Motor neuron (in vitro differentiated cells): ENCODE data around the gene AP2A1. TPM values are rescaled to one million over a fixed set of nuclear protein-coding genes. Genes with fewer than 3 reads are reported as not detected.
A peak's percentile ranks its signal among the peaks of the same experiment; 100 is the strongest.

ENCODE experiments used
- ATAC-seq, 8 experiments: fragments of 200-7000 bp; cut with Tn5 transposase; replicated peaks in 6 of 8; 2 replicates each; pipeline ENCODE4 v1.8.0; 2021; ENCODE audit warnings: mild to moderate bottlenecking in 8 of 8, moderate library complexity in 8 of 8
- H3K27ac ChIP-seq, 2 donors: fragments of 250-450 bp; sonication (Bioruptor Pico); 2 replicates each; pipeline ENCODE4 v1.9.0; 2021; ENCODE audit warnings: antibody characterized with exemption in 2 of 2, mild to moderate bottlenecking in 2 of 2, moderate library complexity in 1 of 2
- H3K4me1 ChIP-seq, 2 donors: fragments of 250-450 bp; sonication (Bioruptor Pico); replicated peaks in 1 of 2; 2 replicates each; pipeline ENCODE4 v1.6.1; 2021; ENCODE audit warnings: antibody characterized with exemption in 2 of 2, mild to moderate bottlenecking in 2 of 2, moderate library complexity in 1 of 2
- H3K4me3 ChIP-seq, 5 donors: fragments of 250-450 bp; sonication (Bioruptor Pico); 2 replicates each; pipeline ENCODE4 v1.9.0; 2021; ENCODE audit warnings: antibody characterized with exemption in 5 of 5, mild to moderate bottlenecking in 5 of 5, moderate library complexity in 4 of 5
- WGBS, 10 experiments: fragments of 450-650 bp; shearing (Covaris generic); methylation state at CpG; one replicate each; pipeline ENCODE4 v1.0.0; 2022; 5-methylcytosine and 5-hydroxymethylcytosine counted together
- in situ Hi-C, 9 experiments: fragments of 400-800 bp; cut with MboI; loops; one replicate each; pipeline ENCODE4 v1.15.0; 2021; ENCODE audit warnings: low sequenced_read_pairs in 9 of 9, low pct_unique_long_range_greater_than_20kb in 2 of 9; ENCODE audit not compliant: unreplicated experiment in 9 of 9
- total RNA-seq, 8 experiments: library from RNA; unstranded; fragments of 300-600 nt; gene quantifications; 2 replicates each; pipeline versions ENCODE4 v1.2.3 to v1.2.4, GENCODE V29; 2022

AP2A1 gene
- total RNA-seq, 8 experiments from 2014 or later = 58.6 to 76.4 (median 71.7) TPM

- in situ Hi-C loops = no loop called here
- no peak overlapping the region for H3K4me3 ChIP-seq
- no peak overlapping the region for H3K27ac ChIP-seq
- H3K4me1 ChIP-seq = no peaks in the 10 kb centered on the region
- ATAC-seq = no peak
- 73 to 100% (median 92%) methylated on average over 2 to 12 of the region's 17 CpGs; no CpG with 5 or more reads in 1 of the 10 experiments for WGBS, 10 experiments
Measured at GRCh38 chr19:49840736-49841249, 74.0 kb downstream of the AP2A1 start.

GRCh38 chr19:49843265-49843664, 76.5 kb downstream of the AP2A1 start:
- Histone ChIP-seq H3K27ac (no peak overlapping the region), H3K4me3 (no peak overlapping the region), H3K4me1 (no peaks in the 10 kb centered on the region)
- 71 to 100% (median 94%) methylated on average over 1 to 3 of the region's 3 CpGs; no CpG with 5 or more reads in 1 of the 10 experiments for WGBS, 10 experiments
- in situ Hi-C loops = no loop called here
- no peak for ATAC-seq

- no peak for ATAC-seq
- in situ Hi-C loops = no loop called here
- 81 to 97% (median 85%) methylated on average over 1 to 6 of the region's 18 CpGs; no CpG with 5 or more reads in 4 of the 10 experiments for WGBS, 10 experiments
- Histone ChIP-seq H3K4me1 (no peaks in the 10 kb centered on the region), H3K4me3 (no peak overlapping the region), H3K27ac (no peak overlapping the region)
Measured at GRCh38 chr19:49844138-49845095, 77.6 kb downstream of the AP2A1 start.

GRCh38 chr19:49845414-49845813, 78.6 kb downstream of the AP2A1 start:
- peaks cover 0 to 5% of the 10 kb centered on the region in 2 donors for H3K4me1 ChIP-seq
- no peak overlapping the region for H3K4me3 ChIP-seq
- WGBS, 10 experiments = 0 to 100% (median 81%) methylated on average over 1 to 3 of the region's 3 CpGs; no CpG with 5 or more reads in 1 of the 10 experiments
- peak in 1 of 8 experiments; percentile 72 for ATAC-seq
- no peak overlapping the region for H3K27ac ChIP-seq
- in situ Hi-C loops = no loop called here

- 50 to 80% (median 67%) methylated on average over 1 to 4 of the region's 5 CpGs; no CpG with 5 or more reads in 2 of the 10 experiments for WGBS, 10 experiments
- H3K27ac ChIP-seq = no peak overlapping the region
- peaks cover 0 to 5% of the 10 kb centered on the region in 2 donors for H3K4me1 ChIP-seq
- in situ Hi-C loops = no loop called here
- no peak overlapping the region for H3K4me3 ChIP-seq
- no peak for ATAC-seq
Measured at GRCh38 chr19:49846408-49846807, 79.6 kb downstream of the AP2A1 start.

GRCh38 chr19:49847731-49848696, 81.2 kb downstream of the AP2A1 start:
- ATAC-seq = no peak
- 73 to 100% (median 88%) methylated on average over 1 to 8 of the region's 10 CpGs; no CpG with 5 or more reads in 1 of the 10 experiments for WGBS, 10 experiments
- H3K4me3 ChIP-seq = no peak overlapping the region
- in situ Hi-C loops = no loop called here
- no peak overlapping the region for H3K27ac ChIP-seq
- peaks cover 8 to 14% of the 10 kb centered on the region in 2 donors for H3K4me1 ChIP-seq

GRCh38 chr19:49848938-49849337, 82.1 kb downstream of the AP2A1 start:
- Histone ChIP-seq H3K4me1 (peaks cover 16 to 20% of the 10 kb centered on the region in 2 donors), H3K4me3 (no peak overlapping the region), H3K27ac (no peak overlapping the region)
- 84 to 100% (median 96%) methylated on average over 1 to 3 of the region's 3 CpGs; no CpG with 5 or more reads in 2 of the 10 experiments for WGBS, 10 experiments
- no peak for ATAC-seq
- in situ Hi-C loops = no loop called here

- peak overlapping the region; percentile 14 to 99 for H3K27ac ChIP-seq
Measured at GRCh38 chr19:49849433-49850220, 82.8 kb downstream of the AP2A1 start.

GRCh38 chr19:49850221-49850486, 83.4 kb downstream of the AP2A1 start:
- H3K4me3 ChIP-seq = peak overlapping the region; percentile 87 to 99 (median 96)
- 38 to 100% (median 62%) methylated on average over 1 to 11 of the region's 12 CpGs; no CpG with 5 or more reads in 3 of the 10 experiments for WGBS, 10 experiments
- ATAC-seq = no peak
- in situ Hi-C loops = no loop called here
- peaks cover 16 to 20% of the 10 kb centered on the region in 2 donors for H3K4me1 ChIP-seq
- peak overlapping the region; percentile 14 to 99 for H3K27ac ChIP-seq

More at GRCh38 chr19:49849433-49850220, 82.8 kb downstream of the AP2A1 start:
- WGBS, 10 experiments = 0 to 91% (median 75%) methylated on average over 1 to 11 of the region's 15 CpGs
- Histone ChIP-seq H3K4me3 (peak overlapping the region in 4 of 5 donors; percentile 87 to 99 (median 96)), H3K4me1 (peaks cover 16 to 20% of the 10 kb centered on the region in 2 donors)
- ATAC-seq = no peak
- in situ Hi-C loops = no loop called here

- in situ Hi-C loops = no loop called here
- H3K27ac ChIP-seq = peak within 1 kb of the TSS; percentile 97 to 99
- H3K4me3 ChIP-seq = peak within 1 kb of the TSS; percentile 87 to 99 (median 96)
- H3K4me1 ChIP-seq = peaks cover 16 to 20% of the 10 kb centered on the region in 2 donors
- peak; percentile 84 to 88 (median 86) for ATAC-seq
- WGBS, 10 experiments = 0 to 2% (median 0%) methylated on average over 1 to 25 of the region's 98 CpGs; no CpG with 5 or more reads in 6 of the 10 experiments
Measured at GRCh38 chr19:49850487-49851342, 83.9 kb downstream of the AP2A1 start, which contains the start of gene PTOV1. TSS of gene PTOV1 (plus strand) at chr19:49851159.
